GM20000 (cell line): Measurements from ENCODE around the gene TMEM223.
"Not testable (repeated sequence)": the region's sequence is repeated elsewhere in the genome, so short reads cannot be mapped to it uniquely, and the experiment has no call there.

Experiments
- DNase-seq: peaks from one replicate; pipeline ENCODE4 v3.0.0; 2012; ENCODE audit warnings: low spot score
- TF ChIP-seq, protein P1 (sequence below): IDR thresholded peaks from 2 replicates; pipeline ENCODE4 v1.5.1; 2012; ENCODE audit warnings: mild to moderate bottlenecking, control low read depth; ENCODE audit errors: extremely low read depth, missing control alignments

TMEM223 gene

GRCh38 chr11:62757846-62758788, 33.7 kb downstream of the TMEM223 start:
- TF ChIP-seq, protein P1, sequence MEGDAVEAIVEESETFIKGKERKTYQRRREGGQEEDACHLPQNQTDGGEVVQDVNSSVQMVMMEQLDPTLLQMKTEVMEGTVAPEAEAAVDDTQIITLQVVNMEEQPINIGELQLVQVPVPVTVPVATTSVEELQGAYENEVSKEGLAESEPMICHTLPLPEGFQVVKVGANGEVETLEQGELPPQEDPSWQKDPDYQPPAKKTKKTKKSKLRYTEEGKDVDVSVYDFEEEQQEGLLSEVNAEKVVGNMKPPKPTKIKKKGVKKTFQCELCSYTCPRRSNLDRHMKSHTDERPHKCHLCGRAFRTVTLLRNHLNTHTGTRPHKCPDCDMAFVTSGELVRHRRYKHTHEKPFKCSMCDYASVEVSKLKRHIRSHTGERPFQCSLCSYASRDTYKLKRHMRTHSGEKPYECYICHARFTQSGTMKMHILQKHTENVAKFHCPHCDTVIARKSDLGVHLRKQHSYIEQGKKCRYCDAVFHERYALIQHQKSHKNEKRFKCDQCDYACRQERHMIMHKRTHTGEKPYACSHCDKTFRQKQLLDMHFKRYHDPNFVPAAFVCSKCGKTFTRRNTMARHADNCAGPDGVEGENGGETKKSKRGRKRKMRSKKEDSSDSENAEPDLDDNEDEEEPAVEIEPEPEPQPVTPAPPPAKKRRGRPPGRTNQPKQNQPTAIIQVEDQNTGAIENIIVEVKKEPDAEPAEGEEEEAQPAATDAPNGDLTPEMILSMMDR: no peak
- DNase-seq: no peak

GRCh38 chr11:62755086-62755615, 36.7 kb downstream of the TMEM223 start:
- TF ChIP-seq, protein P1: no peak
- no peak for DNase-seq

DNA sequence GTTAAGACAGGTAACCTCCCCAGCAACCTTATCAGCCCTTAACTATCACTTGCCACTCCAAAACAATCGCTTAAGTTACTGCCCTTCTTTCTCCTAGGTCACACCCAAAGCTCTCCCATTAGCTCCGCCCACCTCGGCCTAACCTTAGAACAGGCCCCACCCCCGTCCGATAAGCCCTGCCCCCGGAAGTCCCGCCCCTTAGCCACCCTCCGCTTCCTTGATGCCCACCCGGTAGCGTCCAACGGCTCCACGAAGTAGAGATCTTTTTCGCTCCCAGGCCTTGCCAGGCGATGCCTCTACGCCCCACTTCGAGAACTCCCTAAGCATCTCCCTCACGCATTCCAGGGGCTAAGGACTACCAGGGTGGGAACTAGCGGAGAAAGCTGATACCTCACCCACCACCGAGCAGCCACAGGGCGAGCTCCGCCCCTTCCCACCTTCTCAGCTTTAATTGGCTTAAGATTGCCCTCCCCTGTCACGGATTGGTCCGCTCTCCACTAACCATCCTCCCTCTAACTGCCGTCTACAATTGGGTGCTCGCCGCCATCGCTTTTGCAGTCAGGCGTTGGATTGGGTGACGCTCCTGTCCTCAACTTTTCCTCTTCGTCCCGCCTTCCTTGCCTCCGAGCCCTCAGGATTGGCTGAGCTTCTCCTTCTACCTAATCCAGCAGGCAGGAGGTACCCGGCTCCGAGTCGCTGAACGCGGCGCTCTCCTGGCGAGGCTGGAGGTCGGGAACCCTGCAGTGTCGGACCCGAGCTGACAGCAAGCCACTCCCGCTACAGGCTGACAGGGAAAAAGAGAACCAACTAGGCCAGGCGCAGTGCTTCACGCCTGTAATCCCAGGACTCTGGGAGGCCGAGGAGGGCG, 37.8 kb downstream of the TMEM223 start, which contains the start of gene ZBTB3:
Gene ZBTB3, minus strand, starts transcription at position 425 of the 868 bp plus-strand sequence. CDS start 496 bp downstream, outside the sequence.
- DNase-seq: peak; percentile 91
- TF ChIP-seq, protein P1: no peak

- DNase-seq: no peak
- TF ChIP-seq, protein P1: no peak
Observed at GRCh38 chr11:62752994-62753735, 38.6 kb downstream of the TMEM223 start.

DNA sequence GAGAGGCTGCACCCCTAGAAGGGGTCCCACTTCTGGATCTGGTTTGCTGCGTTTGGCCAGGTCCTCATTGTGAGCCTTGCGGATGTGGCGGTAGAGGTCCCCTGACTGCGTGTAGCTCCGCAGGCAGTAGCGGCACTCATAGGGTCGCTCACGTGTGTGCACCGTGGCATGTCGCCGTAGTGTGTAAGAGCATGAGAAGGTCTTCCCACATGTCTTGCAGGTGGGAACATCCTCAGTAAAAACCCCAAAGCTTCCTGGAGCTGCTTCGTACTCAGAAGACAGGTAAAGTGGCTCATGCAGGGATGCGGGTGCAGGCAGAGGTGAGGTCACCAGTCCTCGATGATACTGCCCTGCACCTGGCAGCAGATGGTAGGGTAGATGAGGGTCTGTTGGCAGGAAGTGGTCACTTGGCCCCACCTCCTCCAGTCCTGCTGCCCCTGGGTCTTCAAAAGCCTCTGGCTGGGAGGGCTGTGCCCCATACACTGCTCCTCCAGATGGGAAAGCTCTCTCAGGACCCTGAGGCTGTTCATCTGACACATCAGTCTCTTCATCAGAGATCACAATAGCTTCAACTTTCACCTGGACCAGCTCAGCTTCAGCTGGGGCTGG, 39.5 kb downstream of the TMEM223 start:
- no peak for DNase-seq
- TF ChIP-seq, protein P1: no peak

DNA sequence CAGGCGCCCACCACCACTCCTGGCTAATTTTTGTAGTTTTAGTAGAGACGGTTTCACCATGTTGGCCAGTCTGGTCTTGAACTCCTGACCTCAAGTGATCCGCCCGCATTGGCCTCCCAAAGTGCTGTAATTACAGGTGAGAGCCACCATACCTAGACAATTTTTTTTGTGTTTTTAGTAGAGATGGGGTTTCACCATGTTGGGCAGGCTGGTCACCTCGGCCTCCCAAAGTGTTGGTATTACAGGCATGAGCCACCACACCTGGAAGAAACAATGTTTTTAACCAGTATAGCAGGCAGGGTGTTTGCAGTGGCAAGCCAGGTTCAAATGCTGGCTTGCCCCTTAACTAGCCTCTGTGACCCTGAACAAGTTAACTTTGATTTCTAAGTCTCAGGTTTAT, 41.9 kb downstream of the TMEM223 start:
- DNase-seq: not testable (repeated sequence)
